Esophagus muscularis mucosa (tissue), 4 donors: ENCODE measurements around the gene TMEM63B.

Experiments
- CTCF ChIP-seq, 3 experiments: fragments of 200-600 bp in 2 of 3; fragments of 450-650 bp in 1 of 3; sonication (generic) in 2 of 3; IDR thresholded peaks; one replicate each; pipeline ENCODE4 v1.5.1; 2017 to 2019; ENCODE audit warnings: antibody characterized with exemption in 3 of 3, mild to moderate bottlenecking in 2 of 3, moderate library complexity in 1 of 3
- EP300 ChIP-seq: sonication (generic); formaldehyde crosslinking; IDR thresholded peaks from one replicate; pipeline ENCODE4 v1.6.1; 2017; ENCODE audit warnings: antibody characterized with exemption
- POLR2A ChIP-seq: fragments of 450-650 bp; IDR thresholded peaks from one replicate; pipeline ENCODE4 v1.6.1; 2017; ENCODE audit warnings: antibody characterized with exemption, moderate library complexity, mild to moderate bottlenecking, low read depth

GRCh38 chr6:44152109-44152461 lies 24.7 kb downstream of the TMEM63B start:
- TF ChIP-seq CTCF (IDR thresholded peaks at IDR 0.05) (no peak), EP300 (no peak), POLR2A (no peak)
